Measurements from ENCODE around the gene PSMD13.

The PSMD13 gene

GRCh38 chr11:268716-269145 is 32.0 kb downstream of the PSMD13 start:
- peak; percentile 52 for DNase-seq (ENCODE audit: low spot score)
- TF ChIP-seq CTCF (IDR thresholded peaks at IDR 0.05; ENCODE audit: extremely low read depth, missing control alignments): peak; percentile 21

- peak; percentile 78 for DNase-seq (ENCODE audit: low spot score)
- TF ChIP-seq CTCF (IDR thresholded peaks at IDR 0.05; ENCODE audit: extremely low read depth, missing control alignments): no peak
Observed at GRCh38 chr11:269146-269890, 32.5 kb downstream of the PSMD13 start.

GRCh38 chr11:270451-271318 is 33.9 kb downstream of the PSMD13 start:
- DNase-seq (ENCODE audit: low spot score): no peak
- TF ChIP-seq CTCF (IDR thresholded peaks at IDR 0.05; ENCODE audit: extremely low read depth, missing control alignments): no peak

GRCh38 chr11:271319-271715 is 34.5 kb downstream of the PSMD13 start:
- DNase-seq (ENCODE audit: low spot score): no peak
- no peak for TF ChIP-seq CTCF (IDR thresholded peaks at IDR 0.05; ENCODE audit: extremely low read depth, missing control alignments)

GRCh38 chr11:272195-272930 is 35.6 kb downstream of the PSMD13 start:
- TF ChIP-seq CTCF (IDR thresholded peaks at IDR 0.05; ENCODE audit: extremely low read depth, missing control alignments): no peak
- no peak for DNase-seq (ENCODE audit: low spot score)

- TF ChIP-seq CTCF (IDR thresholded peaks at IDR 0.05; ENCODE audit: extremely low read depth, missing control alignments): no peak
- no peak for DNase-seq (ENCODE audit: low spot score)
Observed at GRCh38 chr11:272931-273198, 36.1 kb downstream of the PSMD13 start.

GRCh38 chr11:276219-276618 is 39.4 kb downstream of the PSMD13 start:
- TF ChIP-seq CTCF (IDR thresholded peaks at IDR 0.05; ENCODE audit: extremely low read depth, missing control alignments): no peak
- no peak for DNase-seq (ENCODE audit: low spot score)

All from GM20000 (cell line).